ENCODE data around the gene CLASP1. TPM values are rescaled to one million over a fixed set of nuclear protein-coding genes. Genes with fewer than 3 reads are reported as not detected.
"Not testable (repeated sequence)": the region's sequence is repeated elsewhere in the genome, so short reads cannot be mapped to it uniquely, and the experiment has no call there.

CLASP1 gene
- total RNA-seq, 1 donor from 2014 or later: 54.1 TPM

- Histone ChIP-seq H3K36me3 (ENCODE audit: control insufficient read depth, insufficient read depth, low read length) (no peaks in the 10 kb centered on the region), H3K4me3 (ENCODE audit: low read depth, low read length) (no peak overlapping the region), H3K27me3 (ENCODE audit: control insufficient read depth, insufficient read depth, low read length) (no peaks in the 10 kb centered on the region)
- TF ChIP-seq CTCF (IDR thresholded peaks at IDR 0.05; ENCODE audit: insufficient read depth, low read length, poor library complexity, severe bottlenecking): no peak
- no peak for DNase-seq (ENCODE audit: low read depth)
Measured at GRCh38 chr2:121442889-121443288, 206.4 kb downstream of the CLASP1 start.

GRCh38 chr2:121438290-121438689, 211.0 kb downstream of the CLASP1 start:
- not testable (repeated sequence) for H3K4me3 ChIP-seq (ENCODE audit: low read depth, low read length); H3K27me3 ChIP-seq (ENCODE audit: control insufficient read depth, insufficient read depth, low read length); H3K36me3 ChIP-seq (ENCODE audit: control insufficient read depth, insufficient read depth, low read length); DNase-seq (ENCODE audit: low read depth)

GRCh38 chr2:121436918-121437317, 212.3 kb downstream of the CLASP1 start:
- no peaks in the 10 kb centered on the region for H3K36me3 ChIP-seq (ENCODE audit: control insufficient read depth, insufficient read depth, low read length)
- TF ChIP-seq CTCF (IDR thresholded peaks at IDR 0.05; ENCODE audit: insufficient read depth, low read length, poor library complexity, severe bottlenecking): no peak
- no peak for DNase-seq (ENCODE audit: low read depth)
- no peak overlapping the region for H3K4me3 ChIP-seq (ENCODE audit: low read depth, low read length)
- H3K27me3 ChIP-seq (ENCODE audit: control insufficient read depth, insufficient read depth, low read length): no peaks in the 10 kb centered on the region

GRCh38 chr2:121435790-121436189, 213.5 kb downstream of the CLASP1 start:
- Histone ChIP-seq H3K4me3 (ENCODE audit: low read depth, low read length) (no peak overlapping the region), H3K36me3 (ENCODE audit: control insufficient read depth, insufficient read depth, low read length) (no peaks in the 10 kb centered on the region), H3K27me3 (ENCODE audit: control insufficient read depth, insufficient read depth, low read length) (no peaks in the 10 kb centered on the region)
- no peak for DNase-seq (ENCODE audit: low read depth)
- TF ChIP-seq CTCF (IDR thresholded peaks at IDR 0.05; ENCODE audit: insufficient read depth, low read length, poor library complexity, severe bottlenecking): no peak

- no peak for TF ChIP-seq CTCF (IDR thresholded peaks at IDR 0.05; ENCODE audit: insufficient read depth, low read length, poor library complexity, severe bottlenecking)
- Histone ChIP-seq H3K36me3 (ENCODE audit: control insufficient read depth, insufficient read depth, low read length) (peaks cover 1% of the 10 kb centered on the region), H3K4me3 (ENCODE audit: low read depth, low read length) (no peak overlapping the region), H3K27me3 (ENCODE audit: control insufficient read depth, insufficient read depth, low read length) (no peaks in the 10 kb centered on the region)
- no peak for DNase-seq (ENCODE audit: low read depth)
Measured at GRCh38 chr2:121431214-121431613, 218.0 kb downstream of the CLASP1 start.

GRCh38 chr2:121429927-121430520, 219.2 kb downstream of the CLASP1 start:
- no peak for DNase-seq (ENCODE audit: low read depth)
- no peak for TF ChIP-seq CTCF (IDR thresholded peaks at IDR 0.05; ENCODE audit: insufficient read depth, low read length, poor library complexity, severe bottlenecking)
- peaks cover 1% of the 10 kb centered on the region for H3K36me3 ChIP-seq (ENCODE audit: control insufficient read depth, insufficient read depth, low read length)
- no peak overlapping the region for H3K4me3 ChIP-seq (ENCODE audit: low read depth, low read length)
- no peaks in the 10 kb centered on the region for H3K27me3 ChIP-seq (ENCODE audit: control insufficient read depth, insufficient read depth, low read length)
